Stimulated activated CD4-positive, alpha-beta T cell treated with anti-CD3 and anti-CD28 coated beads, Interleukin-12 subunit alpha, Interleukin-12 subunit beta, amount 100 ng/mL, for 24 hours (primary cell): ENCODE data around the gene DYSF.

Experiments used
- DNase-seq, 2 experiments: peaks; one replicate each; pipeline ENCODE4 v3.0.0-alpha.2; 2020; ENCODE audit warnings: low read depth in 2 of 2

Gene DYSF

GRCh38 chr2:71571945-71572344 is 118.6 kb downstream of the DYSF start:
- DNase-seq = no peak

GRCh38 chr2:71575966-71576365 is 122.6 kb downstream of the DYSF start:
- no peak for DNase-seq

- DNase-seq = no peak
Observed at GRCh38 chr2:71576541-71576940, 123.2 kb downstream of the DYSF start.

GRCh38 chr2:71577209-71577608 is 123.8 kb downstream of the DYSF start:
- DNase-seq = no peak

GRCh38 chr2:71578767-71579342 is 125.5 kb downstream of the DYSF start:
- no peak for DNase-seq

- no peak for DNase-seq
Observed at GRCh38 chr2:71581026-71581425, 127.7 kb downstream of the DYSF start.

- no peak for DNase-seq
Observed at GRCh38 chr2:71583876-71584275, 130.5 kb downstream of the DYSF start.

GRCh38 chr2:71586471-71586870 is 133.1 kb downstream of the DYSF start:
- DNase-seq = no peak

- DNase-seq = no peak
Observed at GRCh38 chr2:71587509-71588073, 134.2 kb downstream of the DYSF start.

GRCh38 chr2:71588497-71589170 is 135.3 kb downstream of the DYSF start:
- no peak for DNase-seq

- DNase-seq = no peak
Observed at GRCh38 chr2:71589763-71590162, 136.4 kb downstream of the DYSF start.

GRCh38 chr2:71591044-71591443 is 137.7 kb downstream of the DYSF start:
- DNase-seq = no peak

GRCh38 chr2:71592181-71592711 is 138.9 kb downstream of the DYSF start:
- DNase-seq = no peak

- no peak for DNase-seq
Observed at GRCh38 chr2:71595569-71595968, 142.2 kb downstream of the DYSF start.

- DNase-seq = no peak
Observed at GRCh38 chr2:71596011-71596410, 142.7 kb downstream of the DYSF start.

GRCh38 chr2:71597756-71598155 is 144.4 kb downstream of the DYSF start:
- no peak for DNase-seq

- no peak for DNase-seq
Observed at GRCh38 chr2:71598526-71598925, 145.2 kb downstream of the DYSF start.

GRCh38 chr2:71599038-71599437 is 145.7 kb downstream of the DYSF start:
- DNase-seq = no peak

GRCh38 chr2:71599646-71600236 is 146.4 kb downstream of the DYSF start:
- no peak for DNase-seq

- no peak for DNase-seq
Observed at GRCh38 chr2:71600555-71600954, 147.2 kb downstream of the DYSF start.

GRCh38 chr2:71601136-71602114 is 148.1 kb downstream of the DYSF start:
- DNase-seq = no peak

- no peak for DNase-seq
Observed at GRCh38 chr2:71602115-71602495, 148.7 kb downstream of the DYSF start.
